Endometrial microvascular endothelial cells (primary cell): ENCODE data around the gene CNPPD1. TPM values are rescaled to one million over a fixed set of nuclear protein-coding genes. Genes with fewer than 3 reads are reported as not detected.

Experiments
- in situ Hi-C: cut with HindIII; loops from 2 replicates; pipeline ENCODE4 v1.10.0; 2017; ENCODE audit warnings: low sequenced_read_pairs, low pct_unique_long_range_greater_than_20kb; ENCODE audit errors: inconsistent ontology term
- total RNA-seq: library from RNA; depleted of rRNA; stranded (reverse); fragments of >200 nt; gene quantifications from one replicate; pipeline ENCODE4 v1.2.3, GENCODE V29; 2015; ENCODE audit errors: inconsistent ontology term

The CNPPD1 gene
- total RNA-seq, 1 donor from 2014 or later, result 32.7 TPM

DNA sequence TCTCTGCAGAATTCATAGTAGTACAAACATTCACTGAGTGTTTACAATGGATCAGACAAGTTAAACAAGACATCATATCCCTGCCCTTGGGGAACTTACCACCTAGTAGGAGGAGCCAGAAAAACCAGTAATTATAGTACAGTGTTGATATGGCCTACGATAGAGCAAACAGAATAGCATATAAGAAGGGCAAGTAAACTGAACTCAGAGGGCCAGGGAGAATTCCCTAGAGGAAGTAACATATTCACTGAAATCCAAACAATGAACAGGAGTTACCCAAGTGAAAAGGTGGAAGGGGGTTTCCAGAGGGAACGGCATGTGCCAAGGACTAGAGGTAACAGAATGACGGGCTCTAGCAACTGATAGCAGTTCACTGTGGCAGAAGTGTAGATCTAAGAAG is 50.2 kb downstream of the CNPPD1 start:
- in situ Hi-C loops, result no loop called here

DNA sequence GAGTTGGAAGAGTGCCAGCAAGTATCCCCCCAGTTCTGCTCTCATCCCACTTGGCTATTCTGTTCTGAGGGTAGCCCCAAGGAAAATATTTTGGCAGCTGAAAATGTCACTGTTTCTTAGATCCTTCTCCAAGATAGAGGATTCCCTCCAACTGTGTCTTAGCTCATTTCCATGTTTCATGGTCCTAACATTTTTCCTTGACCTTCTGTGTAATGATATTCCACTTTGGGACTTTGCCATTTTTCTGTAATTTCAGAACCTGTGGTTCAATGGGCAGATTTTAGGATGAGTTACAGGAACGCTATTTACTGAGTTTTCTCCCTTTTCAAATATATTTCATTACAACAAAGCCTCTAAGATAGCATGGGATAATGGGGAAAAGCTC is 50.8 kb downstream of the CNPPD1 start:
- in situ Hi-C loops, result no loop called here

- in situ Hi-C loops, result no loop called here
These were observed 51.4 kb downstream of the CNPPD1 start for GRCh38 chr2:219125225-219125885.

- in situ Hi-C loops, result no loop called here
These were observed 52.2 kb downstream of the CNPPD1 start for GRCh38 chr2:219124381-219125110.

- in situ Hi-C loops, result no loop called here
These were observed 53.2 kb downstream of the CNPPD1 start for GRCh38 chr2:219123356-219124135.

GRCh38 chr2:219122202-219122980 is 54.3 kb downstream of the CNPPD1 start:
- in situ Hi-C loops, result no loop called here

Other genes starting within 250 kb of the CNPPD1 start
- not detected for gene CDK5R2, start 217.3 kb downstream of the CNPPD1 start, total RNA-seq
- not detected for gene FEV, start 191.7 kb downstream of the CNPPD1 start, total RNA-seq
- gene CRYBA2, start 183.5 kb downstream of the CNPPD1 start, total RNA-seq, result not detected
- gene CFAP65, start 135.4 kb downstream of the CNPPD1 start, total RNA-seq, result not detected
- gene IHH, start 116.0 kb downstream of the CNPPD1 start, total RNA-seq, result not detected
- gene NHEJ1, start 16.1 kb downstream of the CNPPD1 start, total RNA-seq, result 25.8 TPM
- 0.19 TPM for gene SLC23A3, start 6.9 kb downstream of the CNPPD1 start, total RNA-seq
- 54.4 TPM for gene RETREG2, start 1.4 kb upstream of the CNPPD1 start, total RNA-seq
- gene ZFAND2B, start 29.9 kb upstream of the CNPPD1 start, total RNA-seq, result 24.1 TPM
- gene ABCB6, start 42.0 kb upstream of the CNPPD1 start, total RNA-seq, result 24.8 TPM
- 73.2 TPM for gene ATG9A, start 52.7 kb upstream of the CNPPD1 start, total RNA-seq
- gene ANKZF1, start 52.9 kb upstream of the CNPPD1 start, total RNA-seq, result 27.1 TPM
- gene GLB1L, start 68.5 kb upstream of the CNPPD1 start, total RNA-seq, result 9.3 TPM
- gene STK16, start 68.6 kb upstream of the CNPPD1 start, total RNA-seq, result 5.5 TPM
- gene TUBA4B, start 76.3 kb upstream of the CNPPD1 start, total RNA-seq, result not detected
- 18.4 TPM for gene TUBA4A, start 77.0 kb upstream of the CNPPD1 start, total RNA-seq
- 29.9 TPM for gene DNAJB2, start 102.4 kb upstream of the CNPPD1 start, total RNA-seq
- gene PTPRN, start 132.5 kb upstream of the CNPPD1 start, total RNA-seq, result not detected
- gene RESP18, start 155.8 kb upstream of the CNPPD1 start, total RNA-seq, result not detected
- gene DNPEP, start 211.0 kb upstream of the CNPPD1 start, total RNA-seq, result 86.0 TPM
- gene DES, start 241.5 kb upstream of the CNPPD1 start, total RNA-seq, result not detected